HepG2 (cell line): ENCODE data around the gene IFT27. TPM values are rescaled to one million over a fixed set of nuclear protein-coding genes. Genes with fewer than 3 reads are reported as not detected.
A peak's percentile ranks its signal among the peaks of the same experiment; 100 is the strongest.

ENCODE experiments used
- ASH2L ChIP-seq: fragments of 300-600, 200-600 bp; sonication (generic); IDR thresholded peaks from 2 replicates; pipeline ENCODE4 v1.7.0; 2017; ENCODE audit warnings: low read depth, mild to moderate bottlenecking, moderate library complexity, mixed read lengths, low read length; ENCODE audit not compliant: insufficient read length
- FLYWCH1 ChIP-seq: sonication (generic); formaldehyde crosslinking; IDR thresholded peaks from 2 replicates; pipeline ENCODE4 v1.8.1; 2023; ENCODE audit warnings: mild to moderate bottlenecking, missing genetic modification reagents
- HOMEZ ChIP-seq: IDR thresholded peaks from 2 replicates; pipeline ENCODE4 v1.6.1; 2016; ENCODE audit warnings: low read depth
- MAFK ChIP-seq, 2 experiments: IDR thresholded peaks in 1 of 2; conservative IDR thresholded peaks in 1 of 2; 2 replicates each; pipeline ENCODE4 v1.6.1; 2011; ENCODE audit warnings: improper control_type of control experiment in 2 of 2, low read length in 2 of 2
- NCOR1 ChIP-seq: fragments of 200-600 bp; sonication (generic); IDR thresholded peaks from 2 replicates; pipeline ENCODE4 v1.7.0; 2017; ENCODE audit warnings: antibody characterized with exemption, low read length, borderline replicate concordance
- NFYC ChIP-seq: IDR thresholded peaks from 2 replicates; pipeline ENCODE4 v1.6.1; 2016; ENCODE audit warnings: missing genetic modification reagents, missing compliant biosample characterization
- SMARCE1 ChIP-seq: fragments of 450-650 bp; IDR thresholded peaks from 2 replicates; pipeline ENCODE4 v1.6.1; 2017; ENCODE audit warnings: borderline replicate concordance
- SRSF4 ChIP-seq: fragments of 200-400 bp; formaldehyde crosslinking; IDR thresholded peaks from one replicate; pipeline ENCODE4 v1.6.1; 2018; ENCODE audit warnings: mild to moderate bottlenecking, low read depth, low read length, moderate library complexity; ENCODE audit not compliant: poor library complexity, severe bottlenecking
- ZNF234 ChIP-seq: sonication (generic); formaldehyde crosslinking; conservative IDR thresholded peaks from 2 replicates; pipeline ENCODE4 v1.5.1; 2020; ENCODE audit warnings: mild to moderate bottlenecking, missing genetic modification reagents
- ZNF317 ChIP-seq: sonication (generic); formaldehyde crosslinking; IDR thresholded peaks from 2 replicates; pipeline ENCODE4 v1.5.0; 2020; ENCODE audit warnings: mild to moderate bottlenecking, missing genetic modification reagents
- polyA plus RNA-seq, 8 experiments: library from polyadenylated mRNA; depleted of rRNA in 3 of 8; stranded (reverse) in 7 of 8; unstranded in 1 of 8; fragments of >200 nt; fragmentation: Illumina TruSeq in 4 of 8; extraction: Trizol in 4 of 8; gene quantifications; 2 replicates each; pipeline versions ENCODE4 v1.2.1 to v1.2.3, GENCODE V29; 2011 to 2016; ENCODE audit warnings: low read depth in 4 of 8, missing spikeins in 1 of 8, mixed read lengths in 1 of 8; ENCODE audit not compliant: insufficient read depth in 1 of 8
- total RNA-seq, 5 experiments: library from RNA; depleted of rRNA; stranded (reverse); fragments of >200 nt; fragmentation: Illumina TruSeq; extraction: Trizol; gene quantifications; 2 replicates each; pipeline ENCODE4 v1.2.3, GENCODE V29; 2016; ENCODE audit warnings: low read depth in 1 of 5
- TF ChIP-seq, protein P1 (sequence below): IDR thresholded peaks from 2 replicates; pipeline ENCODE4 v1.6.1; 2012; ENCODE audit warnings: low read length, improper control_type of control experiment
- TF ChIP-seq, protein P2 (sequence below): sonication (generic); formaldehyde crosslinking; IDR thresholded peaks from 2 replicates; pipeline ENCODE4 v1.5.0; 2020; ENCODE audit warnings: missing genetic modification reagents

Gene IFT27
- total and polyA plus RNA-seq, 2 of the 13 experiments (the other 11 are each of a cell fraction or from before 2014, with no cell fraction given): 0.25 to 0.33 TPM

- TF ChIP-seq HOMEZ (CRISPR knock-in tag) (no peak), ZNF234 (CRISPR knock-in tag) (no peak), MAFK (conservative IDR thresholded peaks at IDR 0.05 in 1 of 2, IDR thresholded peaks at IDR 0.05 in 1 of 2; ENCODE audit: low read length in 2 of 2) (no peak), NFYC (CRISPR knock-in tag) (peak; percentile 82), SMARCE1 (no peak), FLYWCH1 (no peak), SRSF4 (no peak), ASH2L (no peak), ZNF317 (CRISPR knock-in tag) (no peak), NCOR1 (no peak)
- TF ChIP-seq, protein P1, sequence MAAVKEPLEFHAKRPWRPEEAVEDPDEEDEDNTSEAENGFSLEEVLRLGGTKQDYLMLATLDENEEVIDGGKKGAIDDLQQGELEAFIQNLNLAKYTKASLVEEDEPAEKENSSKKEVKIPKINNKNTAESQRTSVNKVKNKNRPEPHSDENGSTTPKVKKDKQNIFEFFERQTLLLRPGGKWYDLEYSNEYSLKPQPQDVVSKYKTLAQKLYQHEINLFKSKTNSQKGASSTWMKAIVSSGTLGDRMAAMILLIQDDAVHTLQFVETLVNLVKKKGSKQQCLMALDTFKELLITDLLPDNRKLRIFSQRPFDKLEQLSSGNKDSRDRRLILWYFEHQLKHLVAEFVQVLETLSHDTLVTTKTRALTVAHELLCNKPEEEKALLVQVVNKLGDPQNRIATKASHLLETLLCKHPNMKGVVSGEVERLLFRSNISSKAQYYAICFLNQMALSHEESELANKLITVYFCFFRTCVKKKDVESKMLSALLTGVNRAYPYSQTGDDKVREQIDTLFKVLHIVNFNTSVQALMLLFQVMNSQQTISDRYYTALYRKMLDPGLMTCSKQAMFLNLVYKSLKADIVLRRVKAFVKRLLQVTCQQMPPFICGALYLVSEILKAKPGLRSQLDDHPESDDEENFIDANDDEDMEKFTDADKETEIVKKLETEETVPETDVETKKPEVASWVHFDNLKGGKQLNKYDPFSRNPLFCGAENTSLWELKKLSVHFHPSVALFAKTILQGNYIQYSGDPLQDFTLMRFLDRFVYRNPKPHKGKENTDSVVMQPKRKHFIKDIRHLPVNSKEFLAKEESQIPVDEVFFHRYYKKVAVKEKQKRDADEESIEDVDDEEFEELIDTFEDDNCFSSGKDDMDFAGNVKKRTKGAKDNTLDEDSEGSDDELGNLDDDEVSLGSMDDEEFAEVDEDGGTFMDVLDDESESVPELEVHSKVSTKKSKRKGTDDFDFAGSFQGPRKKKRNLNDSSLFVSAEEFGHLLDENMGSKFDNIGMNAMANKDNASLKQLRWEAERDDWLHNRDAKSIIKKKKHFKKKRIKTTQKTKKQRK: 0 out of 2 replicates have a peak, but pooled peaks have one; percentile 12
- TF ChIP-seq, protein P2, sequence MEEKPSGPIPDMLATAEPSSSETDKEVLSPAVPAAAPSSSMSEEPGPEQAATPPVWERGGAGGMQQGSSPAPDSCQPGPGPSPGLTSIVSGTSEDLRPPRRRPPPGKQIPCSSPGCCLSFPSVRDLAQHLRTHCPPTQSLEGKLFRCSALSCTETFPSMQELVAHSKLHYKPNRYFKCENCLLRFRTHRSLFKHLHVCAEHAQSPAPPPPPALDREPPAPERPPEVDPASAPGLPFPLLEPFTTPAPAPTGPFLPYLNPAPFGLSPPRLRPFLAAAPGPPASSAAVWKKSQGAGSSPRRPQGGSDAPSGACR (CRISPR knock-in tag): no peak
Observed at GRCh38 chr22:36775964-36776669, at the start of gene IFT27 (continued).
